IPS-18c (cell line): ENCODE measurements around the gene CPNE8.
"Not testable (repeated sequence)": the region's sequence is repeated elsewhere in the genome, so short reads cannot be mapped to it uniquely, and the experiment has no call there.

Experiments
- H3K4me3 ChIP-seq: 2 replicates; pipeline ENCODE4 v1.7.0; 2013; ENCODE audit warnings: low read depth, mild to moderate bottlenecking, low read length, moderate library complexity; ENCODE audit not compliant: insufficient read depth
- H3K9me3 ChIP-seq: one replicate; pipeline ENCODE4 v1.6.1; 2013; ENCODE audit warnings: mild to moderate bottlenecking, low read length, moderate library complexity; ENCODE audit not compliant: control insufficient read depth, insufficient read depth

The CPNE8 gene

GRCh38 chr12:38782359-38782758, 123.0 kb downstream of the CPNE8 start:
- H3K4me3 ChIP-seq, result no peak overlapping the region
- H3K9me3 ChIP-seq, result no peaks in the 10 kb centered on the region

GRCh38 chr12:38776647-38777046, 128.7 kb downstream of the CPNE8 start:
- Histone ChIP-seq H3K4me3 (no peak overlapping the region), H3K9me3 (no peaks in the 10 kb centered on the region)

GRCh38 chr12:38775457-38775856, 129.9 kb downstream of the CPNE8 start:
- Histone ChIP-seq H3K9me3 (no peaks in the 10 kb centered on the region), H3K4me3 (no peak overlapping the region)

GRCh38 chr12:38772437-38772836, 133.0 kb downstream of the CPNE8 start:
- Histone ChIP-seq H3K9me3 (no peaks in the 10 kb centered on the region), H3K4me3 (no peak overlapping the region)

- H3K4me3 ChIP-seq, result no peak overlapping the region
- H3K9me3 ChIP-seq, result no peaks in the 10 kb centered on the region
These were observed 133.5 kb downstream of the CPNE8 start for GRCh38 chr12:38771871-38772270.

GRCh38 chr12:38761636-38762342, 143.6 kb downstream of the CPNE8 start:
- Histone ChIP-seq H3K4me3 (no peak overlapping the region), H3K9me3 (no peaks in the 10 kb centered on the region)

- no peaks in the 10 kb centered on the region for H3K9me3 ChIP-seq
These were observed 144.3 kb downstream of the CPNE8 start for GRCh38 chr12:38761111-38761510.

GRCh38 chr12:38759621-38760020, 145.8 kb downstream of the CPNE8 start:
- Histone ChIP-seq H3K4me3 (no peak overlapping the region), H3K9me3 (no peaks in the 10 kb centered on the region)

More at GRCh38 chr12:38761111-38761510, 144.3 kb downstream of the CPNE8 start:
- H3K4me3 ChIP-seq, result no peak overlapping the region

- H3K4me3 ChIP-seq, result no peak overlapping the region
- H3K9me3 ChIP-seq, result peaks cover 8% of the 10 kb centered on the region
These were observed 158.6 kb downstream of the CPNE8 start for GRCh38 chr12:38746744-38747143.

- no peak overlapping the region for H3K4me3 ChIP-seq
- peaks cover 8% of the 10 kb centered on the region for H3K9me3 ChIP-seq
These were observed 159.8 kb downstream of the CPNE8 start for GRCh38 chr12:38745601-38746000.

GRCh38 chr12:38744041-38744440, 161.3 kb downstream of the CPNE8 start:
- no peak overlapping the region for H3K4me3 ChIP-seq
- peaks cover under 1% of the 10 kb centered on the region for H3K9me3 ChIP-seq

GRCh38 chr12:38742496-38742895, 162.9 kb downstream of the CPNE8 start:
- not testable (repeated sequence) for H3K4me3 ChIP-seq, H3K9me3 ChIP-seq

- no peaks in the 10 kb centered on the region for H3K9me3 ChIP-seq
- no peak overlapping the region for H3K4me3 ChIP-seq
These were observed 168.6 kb downstream of the CPNE8 start for GRCh38 chr12:38736821-38737220.

GRCh38 chr12:38732761-38733160, 172.6 kb downstream of the CPNE8 start:
- Histone ChIP-seq H3K4me3 (no peak overlapping the region), H3K9me3 (no peaks in the 10 kb centered on the region)

GRCh38 chr12:38728894-38729293, 176.5 kb downstream of the CPNE8 start:
- no peak overlapping the region for H3K4me3 ChIP-seq
- H3K9me3 ChIP-seq, result no peaks in the 10 kb centered on the region

GRCh38 chr12:38721611-38722252, 183.7 kb downstream of the CPNE8 start:
- Histone ChIP-seq H3K9me3 (no peaks in the 10 kb centered on the region), H3K4me3 (no peak overlapping the region)

- no peak overlapping the region for H3K4me3 ChIP-seq
- no peaks in the 10 kb centered on the region for H3K9me3 ChIP-seq
These were observed 184.7 kb downstream of the CPNE8 start for GRCh38 chr12:38720661-38721060.

GRCh38 chr12:38713294-38713693, 192.1 kb downstream of the CPNE8 start:
- Histone ChIP-seq H3K4me3 (no peak overlapping the region), H3K9me3 (no peaks in the 10 kb centered on the region)

- Histone ChIP-seq H3K9me3 (no peaks in the 10 kb centered on the region), H3K4me3 (no peak overlapping the region)
These were observed 194.3 kb downstream of the CPNE8 start for GRCh38 chr12:38711054-38711453.
